OCI-LY7 (cell line): ENCODE data around the gene GRIK1. TPM values are rescaled to one million over a fixed set of nuclear protein-coding genes. Genes with fewer than 3 reads are reported as not detected.

Experiments
- BruUV-seq: library from RNA; stranded (reverse); fragments of 400-500 nt; replicated peaks from 2 replicates; lab custom pipeline; 2021; lab: Mats Ljungman, UMichigan
- CTCF ChIA-PET: fragments of 300-600 bp; sonication (Branson Sonifier 250); formaldehyde crosslinking; loops from one replicate; lab custom pipeline; 2022; ENCODE audit warnings: antibody characterized with exemption; ENCODE audit not compliant: unreplicated experiment; lab: Charles Lee
- POLR2A ChIA-PET: fragments of 300-600 bp; sonication (Branson Sonifier 250); formaldehyde crosslinking; loops from one replicate; lab custom pipeline; 2022; ENCODE audit warnings: antibody characterized with exemption; lab: Charles Lee
- DNase-seq: peaks from one replicate; pipeline ENCODE4 v3.0.0-alpha.2; 2015; ENCODE audit warnings: low spot score
- H2AFZ ChIP-seq: fragments of 200-600 bp; sonication (generic), shearing (Covaris generic); 2 replicates; pipeline ENCODE4 v1.6.1; 2014; ENCODE audit warnings: mild to moderate bottlenecking, antibody characterized with exemption, low read length, moderate library complexity
- H3K27ac ChIP-seq: fragments of 200-600 bp; sonication (generic); 2 replicates; pipeline ENCODE4 v1.5.1; 2014; ENCODE audit warnings: mixed run types, low read depth, mild to moderate bottlenecking, moderate library complexity, low read length, inconsistent platforms; ENCODE audit not compliant: poor library complexity, severe bottlenecking
- H3K36me3 ChIP-seq: fragments of 200-600 bp; sonication (generic); 2 replicates; pipeline ENCODE4 v1.6.1; 2014; ENCODE audit warnings: mild to moderate bottlenecking, antibody characterized with exemption, low read length, moderate library complexity, mixed read lengths; ENCODE audit not compliant: insufficient read depth
- H3K4me1 ChIP-seq: fragments of 200-600 bp; sonication (generic); 2 replicates; pipeline ENCODE4 v1.5.1; 2014; ENCODE audit warnings: mild to moderate bottlenecking, low read length; ENCODE audit not compliant: insufficient read depth, poor library complexity, severe bottlenecking
- H3K4me2 ChIP-seq: fragments of 200-600 bp; sonication (generic); 2 replicates; pipeline ENCODE4 v1.6.1; 2014; ENCODE audit warnings: mild to moderate bottlenecking, low read length
- H3K4me3 ChIP-seq: fragments of 200-600 bp; sonication (generic); 2 replicates; pipeline ENCODE4 v1.5.1; 2014; ENCODE audit warnings: mild to moderate bottlenecking, low read depth, low read length; ENCODE audit not compliant: poor library complexity, severe bottlenecking
- H3K79me2 ChIP-seq: fragments of 200-600 bp; sonication (generic); 2 replicates; pipeline ENCODE4 v1.6.1; 2016; ENCODE audit warnings: low read depth, mild to moderate bottlenecking, low read length, moderate library complexity, mixed read lengths; ENCODE audit not compliant: insufficient read depth
- H3K9me2 ChIP-seq: fragments of 200-600 bp; sonication (generic); 2 replicates; pipeline ENCODE4 v1.6.1; 2016; ENCODE audit warnings: mild to moderate bottlenecking, low read length, mixed read lengths; ENCODE audit not compliant: insufficient read depth
- H3K9me3 ChIP-seq: fragments of 200-600 bp; sonication (generic); 2 replicates; pipeline ENCODE4 v1.6.1; 2014; ENCODE audit warnings: mild to moderate bottlenecking, mixed run types, low read length, mixed read lengths
- H4K20me1 ChIP-seq: fragments of 200-600 bp; sonication (generic); 2 replicates; pipeline ENCODE4 v1.6.1; 2014; ENCODE audit warnings: mild to moderate bottlenecking, antibody characterized with exemption, low read length, moderate library complexity, mixed read lengths; ENCODE audit not compliant: insufficient read depth
- EZH2phosphoT487 ChIP-seq: fragments of 200-600 bp; sonication (generic); IDR thresholded peaks from 2 replicates; pipeline ENCODE4 v1.6.1; 2018; ENCODE audit warnings: low read depth, borderline replicate concordance, mild to moderate bottlenecking, mixed run types, antibody characterized with exemption, low read length, moderate library complexity, mixed read lengths
- intact Hi-C: fragments of 100-400 bp; cut with micrococcal nuclease; formaldehyde crosslinking; loops from one replicate; pipeline ENCODE4 v1.10.0; 2022; ENCODE audit not compliant: unreplicated experiment
- total RNA-seq, 2 experiments: library from RNA; depleted of rRNA in 1 of 2; stranded (reverse); fragments of >200 nt in 1 of 2; shearing (Covaris generic) in 1 of 2; gene quantifications; 2 replicates each; pipeline ENCODE4 v1.2.3, GENCODE V29; 2014 to 2022
- TF ChIP-seq, protein P1 (sequence below): fragments of 200-600 bp; sonication (generic); conservative IDR thresholded peaks from 2 replicates; pipeline ENCODE4 v1.5.1; 2014; ENCODE audit warnings: mild to moderate bottlenecking, antibody characterized with exemption, low read length, moderate library complexity, mixed read lengths

GRIK1 gene
- total RNA-seq, 2 experiments from 2014 or later: 4.1 TPM; not detected in 1

DNA sequence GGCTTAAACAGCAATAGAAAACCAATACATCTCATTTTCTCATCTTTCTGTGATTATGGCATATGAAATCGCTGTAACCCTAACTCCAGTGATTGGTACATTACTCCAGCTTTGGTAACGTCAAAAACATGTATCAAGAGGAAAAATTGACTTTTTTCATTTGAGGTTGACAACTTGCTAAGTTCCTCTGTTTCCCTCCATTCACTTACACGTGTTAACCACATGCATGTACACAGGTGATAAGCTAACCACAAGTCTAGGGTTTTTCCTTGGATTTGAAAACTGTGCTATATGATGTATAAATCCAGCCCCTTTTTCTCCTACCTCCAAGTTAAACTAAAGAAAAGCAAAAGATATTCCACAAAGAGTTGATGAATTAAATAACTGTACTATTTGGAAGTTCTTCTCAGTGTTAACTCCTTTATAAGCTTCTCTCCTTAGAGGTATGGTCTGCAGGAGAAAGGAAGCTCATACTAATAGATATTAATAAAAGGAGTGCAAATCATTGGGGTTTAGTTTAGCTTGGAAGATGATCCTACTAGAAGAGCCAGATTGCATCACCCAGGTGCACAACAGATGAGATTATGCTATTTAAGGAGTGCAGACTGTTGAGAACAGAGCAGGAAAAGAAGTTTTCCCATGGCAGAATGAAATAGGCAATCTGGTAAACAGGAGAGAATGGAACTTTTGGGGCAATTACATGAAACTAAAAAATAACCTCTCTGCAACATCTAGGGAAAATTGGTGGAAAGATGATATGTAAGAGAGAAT, 277.9 kb downstream of the GRIK1 start:
- intact Hi-C loops: no loop called here
- Histone ChIP-seq H3K36me3 (no peaks in the 10 kb centered on the region), H2AFZ (no peak overlapping the region), H3K79me2 (no peaks in the 10 kb centered on the region), H3K9me3 (no peaks in the 10 kb centered on the region), H3K9me2 (no peaks in the 10 kb centered on the region), H3K4me1 (no peaks in the 10 kb centered on the region), H3K4me3 (no peak overlapping the region), H3K4me2 (no peak overlapping the region), H3K27ac (no peak overlapping the region), H4K20me1 (no peaks in the 10 kb centered on the region)
- ChIA-PET CTCF (no interaction called here), POLR2A (interaction anchor here (1.5 kb wide), 1 partner anchor 11 kb away, joined by 3 read pairs; no protein-coding TSS in a partner anchor)
- DNase-seq: no peak
- BruUV-seq: no TSS peak
- TF ChIP-seq, protein P1, sequence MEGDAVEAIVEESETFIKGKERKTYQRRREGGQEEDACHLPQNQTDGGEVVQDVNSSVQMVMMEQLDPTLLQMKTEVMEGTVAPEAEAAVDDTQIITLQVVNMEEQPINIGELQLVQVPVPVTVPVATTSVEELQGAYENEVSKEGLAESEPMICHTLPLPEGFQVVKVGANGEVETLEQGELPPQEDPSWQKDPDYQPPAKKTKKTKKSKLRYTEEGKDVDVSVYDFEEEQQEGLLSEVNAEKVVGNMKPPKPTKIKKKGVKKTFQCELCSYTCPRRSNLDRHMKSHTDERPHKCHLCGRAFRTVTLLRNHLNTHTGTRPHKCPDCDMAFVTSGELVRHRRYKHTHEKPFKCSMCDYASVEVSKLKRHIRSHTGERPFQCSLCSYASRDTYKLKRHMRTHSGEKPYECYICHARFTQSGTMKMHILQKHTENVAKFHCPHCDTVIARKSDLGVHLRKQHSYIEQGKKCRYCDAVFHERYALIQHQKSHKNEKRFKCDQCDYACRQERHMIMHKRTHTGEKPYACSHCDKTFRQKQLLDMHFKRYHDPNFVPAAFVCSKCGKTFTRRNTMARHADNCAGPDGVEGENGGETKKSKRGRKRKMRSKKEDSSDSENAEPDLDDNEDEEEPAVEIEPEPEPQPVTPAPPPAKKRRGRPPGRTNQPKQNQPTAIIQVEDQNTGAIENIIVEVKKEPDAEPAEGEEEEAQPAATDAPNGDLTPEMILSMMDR: no peak
- TF ChIP-seq EZH2phosphoT487: no peak

DNA sequence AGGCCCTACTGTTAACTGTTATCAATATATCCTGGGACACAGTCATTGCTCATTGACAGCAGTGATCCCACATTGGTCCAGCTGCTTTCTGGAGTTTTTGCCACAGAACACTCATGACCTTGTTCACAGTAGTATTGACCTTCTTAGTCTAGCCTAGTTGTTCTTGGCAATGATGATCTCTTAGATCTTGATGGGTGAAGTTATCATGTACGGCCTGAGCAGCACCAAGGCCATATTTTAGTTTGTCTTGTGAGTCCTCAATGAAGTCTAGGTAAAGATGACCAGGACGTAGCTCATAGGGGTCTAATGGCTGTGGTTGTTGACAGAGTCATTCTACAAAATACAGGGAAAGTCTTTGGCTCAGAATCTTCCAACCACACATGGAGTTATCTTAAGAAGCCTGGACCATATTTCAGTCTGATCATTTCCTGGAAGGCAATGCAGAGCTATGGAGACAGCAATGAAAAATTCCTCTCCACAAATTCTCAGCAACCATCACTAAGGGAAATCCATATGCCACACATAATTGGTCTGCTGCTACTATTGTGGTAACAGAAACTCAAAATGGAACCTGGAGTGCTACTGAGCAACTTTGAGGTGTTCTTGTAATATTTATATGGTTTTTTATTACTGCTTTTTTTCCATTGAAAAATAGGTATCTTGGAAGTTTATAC, 279.6 kb downstream of the GRIK1 start:
- TF ChIP-seq EZH2phosphoT487: no peak
- TF ChIP-seq, protein P1: no peak
- ChIA-PET CTCF (no interaction called here), POLR2A (interaction anchor here (0.5 to 1.6 kb wide), 2 partner anchors 20 to 40 kb away, joined by 3 to 4 read pairs; no protein-coding TSS in a partner anchor)
- Histone ChIP-seq H3K4me3 (no peak overlapping the region), H3K27ac (no peak overlapping the region), H3K4me2 (no peak overlapping the region), H2AFZ (no peak overlapping the region), H3K36me3 (no peaks in the 10 kb centered on the region), H3K4me1 (no peaks in the 10 kb centered on the region), H3K9me3 (no peaks in the 10 kb centered on the region), H3K9me2 (no peaks in the 10 kb centered on the region), H3K79me2 (no peaks in the 10 kb centered on the region), H4K20me1 (no peaks in the 10 kb centered on the region)
- BruUV-seq: no TSS peak
- no peak for DNase-seq
- intact Hi-C loops: no loop called here

DNA sequence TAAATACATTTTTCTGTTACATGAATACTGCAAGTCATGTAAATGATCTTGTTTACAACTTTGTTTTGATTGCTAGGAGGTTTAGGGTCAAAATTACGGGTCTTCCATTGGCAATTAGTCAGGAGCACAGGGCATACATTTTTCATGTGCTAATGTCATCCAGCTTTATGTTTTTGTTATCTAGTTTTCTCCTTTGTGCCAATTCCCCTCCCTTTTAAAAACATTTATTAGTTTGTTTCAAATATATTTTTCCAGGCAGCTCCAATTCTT, 280.9 kb downstream of the GRIK1 start:
- H3K4me1 ChIP-seq: no peaks in the 10 kb centered on the region
- no peaks in the 10 kb centered on the region for H3K36me3 ChIP-seq
- no peaks in the 10 kb centered on the region for H3K9me3 ChIP-seq
- no peak overlapping the region for H3K4me3 ChIP-seq
- no peak for TF ChIP-seq EZH2phosphoT487
- TF ChIP-seq, protein P1: no peak
- intact Hi-C loops: no loop called here
- no peak for DNase-seq
- CTCF ChIA-PET: no interaction called here
- H3K9me2 ChIP-seq: no peaks in the 10 kb centered on the region
- no peaks in the 10 kb centered on the region for H3K79me2 ChIP-seq
- BruUV-seq: no TSS peak
- H3K27ac ChIP-seq: no peak overlapping the region
- POLR2A ChIA-PET: interaction anchor here (0.8 kb wide), 1 partner anchor 50 kb away, joined by 3 read pairs; no protein-coding TSS in a partner anchor
- no peaks in the 10 kb centered on the region for H4K20me1 ChIP-seq
- H3K4me2 ChIP-seq: no peak overlapping the region
- H2AFZ ChIP-seq: no peak overlapping the region
